IMR-90 (cell line): ENCODE data around the gene P2RY2. TPM values are rescaled to one million over a fixed set of nuclear protein-coding genes. Genes with fewer than 3 reads are reported as not detected.

ENCODE experiments used
- ATAC-seq: fragments of 200-7000 bp; cut with Tn5 transposase; 2 replicates; pipeline ENCODE4 v1.9.1; 2020; ENCODE audit warnings: low read depth, mild to moderate bottlenecking, moderate library complexity
- BruUV-seq: library from RNA; stranded (reverse); fragments of 400-500 nt; replicated peaks from 2 replicates; lab custom pipeline; 2021; lab: Mats Ljungman, UMichigan
- CTCF ChIA-PET: fragments of 300-600 bp; formaldehyde crosslinking; extraction: SDS; loops from one replicate; lab custom pipeline; 2021; ENCODE audit warnings: antibody characterized with exemption; lab: Yijun Ruan, JAX
- POLR2A ChIA-PET: fragments of 300-600 bp; sonication (Branson Sonifier 250); formaldehyde crosslinking; loops from one replicate; lab custom pipeline; 2022; ENCODE audit warnings: antibody characterized with exemption; ENCODE audit not compliant: unreplicated experiment; lab: Charles Lee
- DNase-seq: peaks from one replicate; pipeline ENCODE4 v3.0.0; 2013
- H2AFZ ChIP-seq: replicated peaks from 2 replicates; pipeline ENCODE3; 2013; ENCODE audit warnings: low read length, mild to moderate bottlenecking; ENCODE audit not compliant: poor library complexity
- H2AK5ac ChIP-seq: 2 replicates; pipeline ENCODE4 v1.6.1; 2013; ENCODE audit warnings: low read depth, low read length, inconsistent platforms
- H2AK9ac ChIP-seq: replicated peaks from 2 replicates; pipeline ENCODE3; 2013; ENCODE audit warnings: mild to moderate bottlenecking, low read depth, low read length, moderate library complexity; ENCODE audit not compliant: poor library complexity
- H2BK120ac ChIP-seq: 2 replicates; pipeline ENCODE4 v1.6.1; 2013; ENCODE audit warnings: low read depth, low read length, inconsistent platforms
- H2BK15ac ChIP-seq: 3 replicates; pipeline ENCODE4 v1.6.1; 2013; ENCODE audit warnings: low read depth, low read length, inconsistent platforms
- H2BK20ac ChIP-seq: 2 replicates; pipeline ENCODE4 v1.6.1; 2013; ENCODE audit warnings: low read depth, mild to moderate bottlenecking, inconsistent platforms, low read length, moderate library complexity
- H2BK5ac ChIP-seq: 2 replicates; pipeline ENCODE4 v1.6.1; 2013; ENCODE audit warnings: mild to moderate bottlenecking, low read depth, low read length, inconsistent platforms; ENCODE audit not compliant: poor library complexity, severe bottlenecking
- H3K14ac ChIP-seq: replicated peaks from 2 replicates; pipeline ENCODE4 v1.6.1; 2013; ENCODE audit warnings: low read depth, low read length, inconsistent platforms
- H3K18ac ChIP-seq: 2 replicates; pipeline ENCODE4 v1.6.1; 2013; ENCODE audit warnings: low read depth, low read length, control low read depth
- H3K23ac ChIP-seq: 2 replicates; pipeline ENCODE4 v1.6.1; 2013; ENCODE audit warnings: low read depth, low read length, inconsistent platforms
- H3K27ac ChIP-seq: 2 replicates; pipeline ENCODE4 v1.5.1; 2013; ENCODE audit warnings: mild to moderate bottlenecking, control low read depth, low read length; ENCODE audit not compliant: insufficient read depth
- H3K27me3 ChIP-seq: 2 replicates; pipeline ENCODE4 v1.6.1; 2013; ENCODE audit warnings: low read length; ENCODE audit not compliant: control insufficient read depth, insufficient read depth
- H3K36me3 ChIP-seq: 2 replicates; pipeline ENCODE4 v1.6.1; 2013; ENCODE audit warnings: low read length, mixed read lengths; ENCODE audit not compliant: control insufficient read depth, insufficient read depth
- H3K4ac ChIP-seq: 2 replicates; pipeline ENCODE4 v1.6.1; 2013; ENCODE audit warnings: low read depth, low read length, inconsistent platforms
- H3K4me1 ChIP-seq: 2 replicates; pipeline ENCODE4 v1.6.1; 2013; ENCODE audit warnings: low read length, mixed read lengths; ENCODE audit not compliant: control insufficient read depth, insufficient read depth
- H3K4me2 ChIP-seq: 2 replicates; pipeline ENCODE4 v1.6.1; 2013; ENCODE audit warnings: low read depth, mild to moderate bottlenecking, control low read depth, low read length, moderate library complexity
- H3K4me3 ChIP-seq: 2 replicates; pipeline ENCODE4 v1.5.1; 2013; ENCODE audit warnings: low read depth, mild to moderate bottlenecking, control low read depth, low read length, moderate library complexity; ENCODE audit not compliant: insufficient read depth
- H3K56ac ChIP-seq: 2 replicates; pipeline ENCODE4 v1.6.1; 2013; ENCODE audit warnings: low read length, inconsistent platforms; ENCODE audit not compliant: insufficient read depth; ENCODE audit errors: extremely low read depth
- H3K79me1 ChIP-seq, 2 experiments: 2 replicates each; pipeline ENCODE4 v1.6.1; 2013; ENCODE audit warnings: low read length in 2 of 2, inconsistent platforms in 1 of 2, low read depth in 1 of 2
- H3K9ac ChIP-seq: 2 replicates; pipeline ENCODE4 v1.6.1; 2013; ENCODE audit warnings: low read depth, low read length, control low read depth
- H3K9me1 ChIP-seq: 2 replicates; pipeline ENCODE4 v1.6.1; 2013; ENCODE audit warnings: low read length, inconsistent platforms; ENCODE audit not compliant: insufficient read depth
- H3K9me3 ChIP-seq: 2 replicates; pipeline ENCODE4 v1.6.1; 2013; ENCODE audit warnings: low read length; ENCODE audit not compliant: control insufficient read depth, insufficient read depth
- H4K20me1 ChIP-seq: 2 replicates; pipeline ENCODE4 v1.6.1; 2013; ENCODE audit warnings: low read length, inconsistent platforms; ENCODE audit not compliant: insufficient read depth
- H4K5ac ChIP-seq: 2 replicates; pipeline ENCODE4 v1.6.1; 2013; ENCODE audit warnings: mild to moderate bottlenecking, low read depth, low read length, control low read depth
- H4K8ac ChIP-seq, 2 experiments: 2 replicates each; pipeline ENCODE4 v1.6.1; 2013; ENCODE audit warnings: low read depth in 2 of 2, low read length in 2 of 2, control low read depth in 1 of 2, inconsistent platforms in 1 of 2
- H4K91ac ChIP-seq: 2 replicates; pipeline ENCODE4 v1.6.1; 2013; ENCODE audit warnings: low read depth, low read length, inconsistent platforms; ENCODE audit not compliant: insufficient read depth
- BHLHE40 ChIP-seq: fragments of 150-350 bp; IDR thresholded peaks from 2 replicates; pipeline ENCODE4 v1.6.1; 2016; ENCODE audit warnings: mild to moderate bottlenecking, low read depth, low read length
- CEBPB ChIP-seq: IDR thresholded peaks from 2 replicates; pipeline ENCODE4 v1.6.1; 2012; ENCODE audit warnings: low read depth, low read length, improper control_type of control experiment
- CHD1 ChIP-seq: IDR thresholded peaks from 2 replicates; pipeline ENCODE4 v1.6.1; 2012; ENCODE audit warnings: low read depth, low read length, improper control_type of control experiment
- ELK1 ChIP-seq: fragments of 150-350 bp; IDR thresholded peaks from 2 replicates; pipeline ENCODE4 v1.6.1; 2016; ENCODE audit warnings: low read depth, mild to moderate bottlenecking, low read length, moderate library complexity, borderline replicate concordance
- FOS ChIP-seq: fragments of 150-350 bp; IDR thresholded peaks from 2 replicates; pipeline ENCODE4 v1.6.1; 2016; ENCODE audit warnings: low read depth, low read length
- MAFK ChIP-seq: IDR thresholded peaks from 2 replicates; pipeline ENCODE4 v1.6.1; 2012; ENCODE audit warnings: low read depth, low read length, improper control_type of control experiment
- MAZ ChIP-seq: IDR thresholded peaks from 2 replicates; pipeline ENCODE4 v1.6.1; 2012; ENCODE audit warnings: low read depth, mild to moderate bottlenecking, low read length, improper control_type of control experiment, moderate library complexity, borderline replicate concordance
- MXI1 ChIP-seq: IDR thresholded peaks from 2 replicates; pipeline ENCODE4 v1.6.1; 2012; ENCODE audit warnings: low read depth, mild to moderate bottlenecking, low read length, moderate library complexity, borderline replicate concordance
- NFE2L2 ChIP-seq: fragments of 150-350 bp; IDR thresholded peaks from 2 replicates; pipeline ENCODE4 v1.6.1; 2016; ENCODE audit warnings: low read depth, mild to moderate bottlenecking, low read length
- RAD21 ChIP-seq: IDR thresholded peaks from 2 replicates; pipeline ENCODE4 v1.6.1; 2012; ENCODE audit warnings: low read length, improper control_type of control experiment
- RCOR1 ChIP-seq: IDR thresholded peaks from 2 replicates; pipeline ENCODE4 v1.6.1; 2012; ENCODE audit warnings: mild to moderate bottlenecking, low read length, improper control_type of control experiment; ENCODE audit not compliant: insufficient replicate concordance
- RFX5 ChIP-seq: IDR thresholded peaks from 2 replicates; pipeline ENCODE4 v1.8.0; 2012; ENCODE audit warnings: low read depth, mild to moderate bottlenecking, low read length, moderate library complexity
- SMC3 ChIP-seq: fragments of 150-350 bp; IDR thresholded peaks from 2 replicates; pipeline ENCODE4 v1.6.1; 2016; ENCODE audit warnings: low read depth, mild to moderate bottlenecking, antibody characterized with exemption, low read length, moderate library complexity
- WGBS, 2 experiments: methylation state at CpG; one replicate each; pipeline versions ENCODE4 v1.1.5 to v1.1.7; 2013; ENCODE audit warnings: missing lambda C conversion rate in 2 of 2; ENCODE audit not compliant: insufficient read length in 1 of 2; ENCODE audit errors: extremely low coverage in 2 of 2; 5-methylcytosine and 5-hydroxymethylcytosine counted together
- dilution Hi-C: fragments of 300-500 bp; cut with HindIII; formaldehyde crosslinking; loops from one replicate; pipeline ENCODE4 v1.14.3; 2018; ENCODE audit warnings: low sequenced_read_pairs; ENCODE audit not compliant: unreplicated experiment
- in situ Hi-C: fragments of 300-500 bp; cut with MboI; formaldehyde crosslinking; loops from 3 replicates; pipeline ENCODE4 v1.14.3; 2019; ENCODE audit warnings: low sequenced_read_pairs, inconsistent platforms, mixed read lengths
- intact Hi-C: fragments of 100-400 bp; cut with micrococcal nuclease; formaldehyde crosslinking; loops from 2 replicates; pipeline ENCODE4 v1.10.0; 2022
- polyA plus RNA-seq, 3 experiments: library from polyadenylated mRNA; depleted of rRNA; stranded (reverse); fragments of >200 nt; gene quantifications; 2 replicates each; pipeline ENCODE4 v1.2.3, GENCODE V29; 2012; ENCODE audit warnings: low replicate concordance in 1 of 3
- total RNA-seq: library from RNA; depleted of rRNA; stranded (reverse); fragments of >200 nt; gene quantifications from 2 replicates; pipeline ENCODE4 v1.2.3, GENCODE V29; 2012
- TF ChIP-seq, protein P1 (sequence below): fragments of 150-350 bp; IDR thresholded peaks from 2 replicates; pipeline ENCODE4 v1.6.1; 2017; ENCODE audit warnings: mild to moderate bottlenecking, antibody characterized with exemption, low read length, low read depth

Gene P2RY2
- total and polyA plus RNA-seq, 2 of the 4 experiments (the other 2 are of a cell fraction): not detected

- Histone ChIP-seq H3K9me1 (peaks cover 7% of the 10 kb centered on the region), H4K8ac (no peak overlapping the region), H3K4me2 (no peak overlapping the region), H2BK20ac (no peak overlapping the region), H4K20me1 (no peaks in the 10 kb centered on the region), H3K27me3 (no peaks in the 10 kb centered on the region), H2AFZ (no peak overlapping the region), H4K5ac (no peak overlapping the region), H3K36me3 (no peaks in the 10 kb centered on the region), H2BK5ac (no peak overlapping the region), H3K9ac (no peak overlapping the region), H3K56ac (no peak overlapping the region), H2BK15ac (no peak overlapping the region), H3K4me1 (peaks cover 18% of the 10 kb centered on the region; the same call in 1 of the 2 replicates), H3K9me3 (no peaks in the 10 kb centered on the region), H4K91ac (no peak overlapping the region), H2BK120ac (no peak overlapping the region), H3K14ac (no peak overlapping the region), H3K79me1 (no peaks in the 10 kb centered on the region), H3K27ac (no peak overlapping the region), H3K18ac (no peak overlapping the region), H2AK9ac (no peak overlapping the region), H3K4me3 (no peak overlapping the region), H3K23ac (no peak overlapping the region), H3K4ac (no peak overlapping the region), H2AK5ac (peak overlapping the region; percentile 20; the same call in 1 of the 2 replicates)
- dilution Hi-C loops (no loop called here), in situ Hi-C loops (no loop called here), intact Hi-C loops (no loop called here)
- no TSS peak for BruUV-seq
- ChIA-PET CTCF (interaction anchor here (1.2 kb wide), 1 partner anchor 15 kb away, joined by 4 read pairs; no protein-coding TSS in a partner anchor), POLR2A (no interaction called here)
- 94% methylated on average over 31 of the region's 56 CpGs; no CpG with 5 or more reads in 1 of the 2 experiments for WGBS, 2 experiments
- no peak for TF ChIP-seq BHLHE40
- TF ChIP-seq MXI1: no peak
- no peak for TF ChIP-seq ELK1
- TF ChIP-seq NFE2L2: no peak
- no peak for TF ChIP-seq RAD21
- TF ChIP-seq MAZ: no peak
- no peak for TF ChIP-seq CHD1
- TF ChIP-seq MAFK: no peak
- TF ChIP-seq FOS: no peak
- TF ChIP-seq, protein P1, sequence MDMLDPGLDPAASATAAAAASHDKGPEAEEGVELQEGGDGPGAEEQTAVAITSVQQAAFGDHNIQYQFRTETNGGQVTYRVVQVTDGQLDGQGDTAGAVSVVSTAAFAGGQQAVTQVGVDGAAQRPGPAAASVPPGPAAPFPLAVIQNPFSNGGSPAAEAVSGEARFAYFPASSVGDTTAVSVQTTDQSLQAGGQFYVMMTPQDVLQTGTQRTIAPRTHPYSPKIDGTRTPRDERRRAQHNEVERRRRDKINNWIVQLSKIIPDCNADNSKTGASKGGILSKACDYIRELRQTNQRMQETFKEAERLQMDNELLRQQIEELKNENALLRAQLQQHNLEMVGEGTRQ: no peak
- TF ChIP-seq RCOR1: no peak
- no peak for TF ChIP-seq SMC3
- TF ChIP-seq CEBPB: no peak
- no peak for TF ChIP-seq RFX5
- DNase-seq: no peak
- no peak for ATAC-seq
These were observed 16.5 kb downstream of the P2RY2 start for GRCh38 chr11:73234471-73235181.
